NCI-H2029 (cell line): Measurements from ENCODE around the gene SPCS2.
A peak's percentile ranks its signal among the peaks of the same experiment; 100 is the strongest.
"Not testable (repeated sequence)": the region's sequence is repeated elsewhere in the genome, so short reads cannot be mapped to it uniquely, and the experiment has no call there.

Source experiments
- DNase-seq: peaks from one replicate; lab custom pipeline; 2025; lab: John Stamatoyannopoulos, UW

The SPCS2 gene

GRCh38 chr11:74950374-74950969 is 1.4 kb downstream of the SPCS2 start:
- no peak for DNase-seq

GRCh38 chr11:74951226-74951625 is 2.2 kb downstream of the SPCS2 start:
- no peak for DNase-seq

DNA sequence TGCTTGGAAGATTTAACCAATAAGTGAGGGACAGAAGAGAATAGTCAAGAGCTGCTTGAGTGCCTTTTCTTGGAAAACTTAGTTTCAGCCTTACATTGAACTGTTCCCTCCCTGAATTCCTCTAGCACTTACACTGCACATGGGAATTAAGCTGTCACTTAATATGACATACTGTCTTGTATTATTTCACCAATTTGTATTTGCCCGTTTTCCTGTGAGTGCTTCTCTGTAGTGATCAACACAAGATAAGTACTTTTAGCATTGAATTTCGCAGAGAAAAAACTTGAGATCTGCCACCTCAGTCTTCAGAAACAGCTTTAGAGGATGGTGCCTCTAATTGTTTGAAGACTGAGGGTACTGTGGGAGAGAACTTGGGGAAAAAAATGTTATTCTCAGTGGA is 3.7 kb downstream of the SPCS2 start:
- DNase-seq = no peak

DNA sequence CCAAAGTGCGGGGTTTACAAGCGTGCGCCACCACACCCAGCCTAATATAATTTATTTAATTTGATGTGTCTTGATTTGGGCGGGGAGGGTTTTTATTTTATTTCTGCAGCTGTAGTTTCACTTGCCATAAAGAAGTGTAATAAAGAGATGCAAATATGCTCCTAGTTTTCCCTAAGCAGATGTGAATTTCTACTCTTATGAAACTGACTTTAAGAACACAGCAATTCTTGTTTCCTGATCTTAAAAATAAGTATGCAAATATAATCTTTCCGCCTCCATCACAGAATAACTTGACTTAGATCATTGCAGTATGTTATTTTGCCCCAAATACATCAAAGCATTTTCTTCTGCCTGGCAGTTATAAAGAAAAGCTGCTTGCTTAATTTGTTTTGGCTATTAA is 4.4 kb downstream of the SPCS2 start:
- no peak for DNase-seq

GRCh38 chr11:74954199-74954598 is 5.1 kb downstream of the SPCS2 start:
- DNase-seq = no peak

GRCh38 chr11:74956397-74957015 is 7.4 kb downstream of the SPCS2 start:
- DNase-seq = no peak

DNA sequence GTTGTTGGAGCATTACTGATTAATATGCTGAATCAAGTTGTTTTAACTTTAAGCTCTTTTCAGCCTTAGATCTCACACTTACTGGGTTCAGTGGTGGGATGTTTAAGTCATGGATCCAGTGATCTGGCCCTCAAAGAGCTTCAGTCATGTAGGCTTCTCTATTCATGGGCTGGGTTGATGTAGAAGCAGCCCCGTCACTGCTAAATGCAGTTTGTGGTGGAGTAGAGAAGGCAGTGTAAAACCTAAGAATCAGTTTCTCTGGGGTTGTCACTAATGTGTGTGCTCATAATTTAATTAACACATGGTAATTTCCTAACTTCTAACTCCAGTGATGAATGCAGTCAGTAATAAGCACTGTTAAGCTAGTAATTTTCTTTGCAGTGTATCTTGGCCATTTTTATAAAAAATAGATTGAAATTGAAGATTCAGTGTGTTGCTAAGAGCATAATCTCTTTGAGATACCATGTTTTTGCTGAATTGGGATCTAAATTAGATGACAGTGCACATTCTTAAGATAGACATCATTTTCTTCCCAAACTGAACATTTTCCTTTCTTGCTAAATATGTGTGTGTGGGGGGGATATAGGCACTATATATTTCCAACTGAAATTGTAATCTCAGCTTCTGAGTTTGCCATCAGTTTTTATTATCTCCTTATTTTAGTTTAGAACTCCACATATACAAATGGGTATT is 9.0 kb downstream of the SPCS2 start:
- no peak for DNase-seq

- not testable (repeated sequence) for DNase-seq
These were observed 11.1 kb downstream of the SPCS2 start for GRCh38 chr11:74960128-74960527.

GRCh38 chr11:74966651-74967050 is 17.6 kb downstream of the SPCS2 start:
- no peak for DNase-seq

GRCh38 chr11:74970852-74971395 is 21.9 kb downstream of the SPCS2 start:
- DNase-seq = no peak

DNA sequence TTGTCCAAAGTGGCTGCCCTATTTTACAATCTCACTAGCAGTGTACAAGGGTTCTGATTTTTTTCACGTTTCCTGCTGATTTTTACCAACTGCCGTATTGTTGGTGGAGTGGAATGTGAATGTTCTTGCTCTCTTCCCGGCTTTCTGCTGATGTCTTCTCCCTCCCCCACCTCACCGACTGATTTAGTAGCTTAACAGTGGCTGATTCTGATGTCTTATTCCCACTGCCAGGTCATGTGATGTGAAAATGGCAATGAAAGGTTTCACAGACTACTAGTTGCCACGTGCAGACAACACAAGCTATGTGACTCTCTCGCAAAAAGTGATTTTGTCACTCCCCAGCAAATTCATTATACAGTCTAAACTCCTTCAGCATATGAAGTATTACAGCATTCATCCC is 22.4 kb downstream of the SPCS2 start:
- no peak for DNase-seq

GRCh38 chr11:74978041-74978440 is 29.0 kb downstream of the SPCS2 start:
- DNase-seq = no peak

GRCh38 chr11:74980634-74981033 is 31.6 kb downstream of the SPCS2 start:
- no peak for DNase-seq

DNA sequence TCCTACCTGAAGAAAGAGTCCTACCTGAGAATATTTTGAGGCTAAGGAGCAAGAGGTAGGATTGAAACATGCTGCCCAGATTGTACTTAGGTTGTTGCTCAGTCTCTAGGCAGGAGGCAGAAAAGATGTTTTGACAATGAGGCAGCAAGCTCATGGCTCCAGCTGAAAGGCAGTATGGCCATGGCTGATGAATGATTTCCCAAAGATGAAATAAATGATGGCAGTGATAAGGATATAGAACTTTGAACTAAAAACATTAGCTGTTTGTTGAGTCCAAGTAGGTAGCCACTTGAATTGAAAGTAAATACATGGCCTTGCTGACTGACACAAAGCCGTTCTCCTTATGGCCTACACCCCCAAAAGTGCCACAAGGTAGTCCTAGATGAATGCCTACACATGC is 32.8 kb downstream of the SPCS2 start:
- DNase-seq = no peak

GRCh38 chr11:74984070-74984469 is 35.0 kb downstream of the SPCS2 start:
- DNase-seq = no peak

DNA sequence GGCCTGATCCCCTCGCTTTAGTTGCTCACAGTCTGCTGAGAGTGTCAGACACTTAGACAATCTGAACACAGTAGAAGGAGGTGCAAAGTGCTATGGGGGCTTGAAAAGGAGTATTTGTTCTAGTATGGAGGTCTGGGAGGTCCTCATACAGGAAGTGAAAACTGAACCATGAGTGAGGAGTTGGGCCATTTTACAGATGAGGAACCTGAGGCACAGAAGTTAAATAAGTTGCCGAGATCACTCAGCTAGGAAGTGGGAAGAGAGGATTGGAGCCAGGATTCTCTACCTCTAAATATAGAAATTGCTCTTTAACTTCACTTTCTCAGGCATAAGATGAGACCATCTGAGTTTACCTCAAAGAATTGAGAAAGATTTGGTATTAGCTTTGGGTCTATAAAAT is 35.7 kb downstream of the SPCS2 start:
- DNase-seq = no peak

DNA sequence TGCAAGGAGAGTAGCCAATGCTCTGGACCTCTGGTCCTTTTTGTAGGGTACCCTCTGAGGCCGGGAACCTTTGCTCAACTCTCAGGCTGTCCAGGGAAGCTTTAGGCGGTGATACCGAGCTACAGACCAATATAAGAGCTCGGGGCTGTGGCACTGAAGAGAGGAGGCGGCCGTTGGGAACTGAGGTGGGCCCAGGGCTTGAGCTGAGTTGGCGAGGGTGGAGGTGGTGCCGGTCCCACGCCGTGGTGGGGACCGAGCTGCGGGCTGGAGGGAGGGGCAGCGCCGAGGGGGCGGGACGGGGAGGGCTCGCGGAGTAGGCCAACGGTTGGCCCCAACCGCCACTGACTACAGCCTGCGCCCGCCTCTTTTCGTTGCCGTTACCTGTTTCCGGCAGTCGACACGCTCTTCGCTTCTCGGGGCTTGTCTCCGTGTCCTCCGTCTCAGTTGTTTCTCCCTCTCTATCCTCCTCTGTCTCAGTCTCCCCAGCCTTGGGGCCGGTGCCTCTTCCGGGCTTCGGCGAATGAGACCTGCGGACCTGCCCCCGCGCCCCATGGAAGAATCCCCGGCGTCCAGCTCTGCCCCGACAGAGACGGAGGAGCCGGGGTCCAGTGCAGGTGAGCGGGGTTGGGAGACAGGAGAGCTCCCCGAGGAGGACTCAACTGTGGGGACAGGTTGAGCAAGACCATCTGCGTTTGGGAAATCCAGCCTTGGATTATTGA is 39.6 kb downstream of the SPCS2 start, which contains the start of gene NEU3:
Gene NEU3, plus strand, starts transcription at position 393 of the 719 bp plus-strand sequence. Its CDS starts 128 bp downstream, at position 521.
- DNase-seq = peak; percentile 72

DNA sequence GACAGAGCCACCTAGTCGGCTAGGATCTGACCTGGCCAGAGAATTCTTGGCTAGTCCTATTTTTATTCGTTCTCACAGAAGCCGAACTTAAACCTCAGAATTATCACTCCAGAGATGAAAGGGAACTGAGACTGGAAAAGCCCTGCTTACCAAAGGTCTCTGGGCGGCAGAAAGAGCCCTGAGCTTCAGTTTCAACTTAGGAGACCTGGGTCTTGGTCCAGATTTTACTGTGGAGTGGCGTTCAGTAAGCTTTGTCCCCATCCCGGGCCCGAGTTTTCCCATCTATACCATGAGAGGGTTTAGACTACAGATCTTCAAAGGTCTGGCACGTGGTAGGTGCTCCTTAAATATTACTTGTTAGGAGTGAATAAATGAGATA is 40.2 kb downstream of the SPCS2 start:
- DNase-seq = no peak

DNA sequence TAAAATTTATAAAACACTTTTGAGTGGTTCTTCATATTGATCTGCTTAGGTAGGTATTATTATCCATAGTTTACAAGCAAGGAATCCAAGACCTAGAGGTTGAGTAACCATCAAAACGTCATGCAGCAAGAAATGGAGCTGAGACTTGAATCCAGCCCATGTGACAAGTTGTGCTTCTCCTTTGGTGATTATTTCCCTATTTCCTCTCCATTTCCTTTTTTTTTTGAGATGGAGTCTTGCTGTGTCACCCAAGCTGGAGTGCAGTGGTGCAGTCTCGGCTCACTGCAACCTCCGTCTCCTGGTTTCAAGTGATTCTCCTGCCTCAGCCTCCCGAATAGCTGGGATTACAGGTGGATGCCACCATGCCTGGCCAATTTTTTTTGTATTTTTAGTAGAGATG is 41.1 kb downstream of the SPCS2 start:
- not testable (repeated sequence) for DNase-seq

DNA sequence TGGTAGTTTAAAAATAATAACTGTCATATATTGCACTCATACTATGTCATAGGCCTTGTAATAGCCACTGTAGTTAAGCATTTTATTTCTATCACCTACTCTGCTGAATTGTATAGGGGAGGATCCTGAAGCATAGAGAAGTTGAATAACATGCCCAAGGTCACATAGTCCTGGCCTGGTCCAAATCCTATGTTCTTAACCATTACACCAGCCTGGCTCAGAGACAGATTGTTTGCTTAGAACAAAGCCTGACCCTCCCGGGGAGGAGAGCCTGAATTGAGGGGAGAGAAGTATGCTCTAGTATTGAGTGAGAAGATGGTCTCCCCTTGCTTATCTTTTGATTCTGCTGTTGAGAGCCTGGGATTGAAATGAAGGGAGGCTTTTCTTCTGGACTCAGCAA is 41.9 kb downstream of the SPCS2 start:
- DNase-seq = no peak

DNA sequence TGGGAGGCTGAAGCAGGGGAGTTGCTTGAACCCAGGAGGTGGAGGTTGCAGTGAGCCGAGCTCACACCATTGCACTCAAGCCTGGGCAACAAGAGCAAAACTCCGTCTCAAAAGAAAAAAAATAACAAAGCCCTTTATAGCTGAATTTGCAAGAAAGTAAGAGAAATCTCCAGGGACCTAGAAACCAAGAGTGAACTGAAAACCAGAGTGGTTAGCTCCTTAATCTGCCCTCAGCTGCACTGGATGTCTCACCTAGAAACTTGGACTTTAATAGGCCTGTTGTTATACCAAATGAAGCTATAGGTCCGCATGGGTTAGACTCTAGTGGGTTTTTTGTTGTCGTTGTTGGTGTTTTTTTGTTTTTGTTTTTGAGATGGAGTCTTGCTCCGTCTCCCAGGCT is 43.8 kb downstream of the SPCS2 start:
- no peak for DNase-seq

DNA sequence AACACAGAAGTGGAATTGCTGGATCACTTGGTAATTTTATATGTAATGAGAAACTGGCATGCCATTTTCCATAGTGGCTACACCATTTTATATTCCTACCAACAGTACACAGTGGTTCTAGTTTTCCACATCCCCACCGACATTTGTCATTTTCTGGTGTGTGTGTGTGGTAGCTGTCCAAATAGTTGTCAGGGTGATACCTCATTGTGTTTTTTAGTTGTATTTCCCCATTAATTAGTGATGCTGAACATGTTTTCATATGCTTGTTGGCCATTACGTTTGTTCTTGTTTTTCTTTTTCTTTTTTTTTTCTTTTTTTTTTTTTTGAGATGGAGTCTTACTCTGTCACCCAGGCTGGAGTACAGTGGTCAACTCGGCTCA is 51.9 kb downstream of the SPCS2 start:
- DNase-seq = no peak

DNA sequence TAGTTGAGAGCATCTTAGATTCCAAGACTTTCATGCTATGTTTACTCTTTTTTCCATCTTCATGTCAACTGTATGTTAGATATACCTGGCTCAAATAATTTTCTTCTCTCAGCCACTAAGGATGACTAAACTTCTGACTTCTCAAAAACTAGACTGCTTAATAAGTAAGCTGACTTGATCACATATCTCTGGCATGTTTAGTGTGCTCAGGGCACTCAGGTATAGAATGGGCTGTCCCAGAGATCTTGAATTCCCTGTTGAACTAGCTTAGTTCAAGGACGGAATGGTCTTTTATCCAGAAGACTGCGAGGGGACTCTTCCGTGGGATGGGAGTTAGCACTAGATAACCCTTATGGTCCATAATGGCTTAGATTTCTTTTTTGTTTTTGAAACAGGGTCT is 52.6 kb downstream of the SPCS2 start:
- DNase-seq = no peak
